Activated naive CD8-positive, alpha-beta T cell treated with anti-CD3 and anti-CD28 coated beads, Interleukin-2, amount 50 U/mL, for 24 hours (primary cell): ENCODE data around the gene HSD17B8.

Experiments used
- ATAC-seq: fragments of 150-1000 bp; cut with Tn5 transposase; one replicate; pipeline ENCODE4 v1.10.0; 2021
- DNase-seq: peaks from one replicate; pipeline ENCODE4 v3.0.0; 2021
- H3K27ac Mint-ChIP-seq: one replicate; pipeline ENCODE4 v1.8.0; 2021; ENCODE audit warnings: mild to moderate bottlenecking, mixed read lengths
- H3K27me3 Mint-ChIP-seq: one replicate; pipeline ENCODE4 v1.8.0; 2021; ENCODE audit warnings: mixed read lengths
- H3K36me3 Mint-ChIP-seq: one replicate; pipeline ENCODE4 v1.8.0; 2021; ENCODE audit warnings: low read depth, mixed read lengths
- H3K4me1 Mint-ChIP-seq: one replicate; pipeline ENCODE4 v1.8.0; 2021; ENCODE audit warnings: mixed read lengths
- H3K4me3 Mint-ChIP-seq: one replicate; pipeline ENCODE4 v1.8.0; 2021; ENCODE audit warnings: mild to moderate bottlenecking, moderate library complexity, mixed read lengths
- H3K9me3 Mint-ChIP-seq: one replicate; pipeline ENCODE4 v1.8.0; 2021; ENCODE audit warnings: mixed read lengths

Gene HSD17B8

GRCh38 chr6:33204415-33205190 is at the start of gene HSD17B8:
HSD17B8 (plus strand) TSS chr6:33204655; CDS start chr6:33204669, 14 bp downstream.
- H3K27ac Mint-ChIP-seq = peak within 1 kb of the TSS; percentile 95
- peaks cover 39% of the 10 kb centered on the region for H3K36me3 Mint-ChIP-seq
- no peaks in the 10 kb centered on the region for H3K9me3 Mint-ChIP-seq
- H3K27me3 Mint-ChIP-seq = no peaks in the 10 kb centered on the region
- peak within 1 kb of the TSS; percentile 87 for H3K4me3 Mint-ChIP-seq
- peaks cover 73% of the 10 kb centered on the region for H3K4me1 Mint-ChIP-seq
- DNase-seq = peak; percentile 97
- ATAC-seq = peak; percentile 50

DNA sequence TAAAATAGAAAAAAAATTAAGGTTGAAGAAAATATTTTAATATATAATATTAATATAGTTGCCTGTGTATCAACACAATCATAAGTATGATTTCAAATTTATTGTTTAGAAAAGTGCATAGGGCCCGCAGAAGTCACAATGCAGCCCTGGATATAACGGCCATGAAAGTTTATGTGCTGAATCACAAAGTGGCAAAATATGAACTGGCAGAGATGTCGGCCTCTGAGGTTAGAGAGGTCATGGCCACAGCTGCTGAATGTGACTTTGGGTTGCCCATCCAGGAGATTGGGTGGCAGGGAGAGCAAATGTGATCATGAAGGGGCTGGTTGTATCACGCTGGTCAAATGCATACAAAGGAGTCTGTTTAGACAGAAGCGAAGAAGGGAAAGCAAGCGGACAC is 47.9 kb upstream of the HSD17B8 start:
- H3K27me3 Mint-ChIP-seq = peaks cover 7% of the 10 kb centered on the region

GRCh38 chr6:33156964-33157363 is 47.5 kb upstream of the HSD17B8 start:
- ATAC-seq (no peak), DNase-seq (no peak)
- Mint-ChIP-seq H3K4me1 (peaks cover 10% of the 10 kb centered on the region), H3K27ac (no peak overlapping the region), H3K4me3 (no peak overlapping the region), H3K9me3 (peaks cover 9% of the 10 kb centered on the region), H3K27me3 (peaks cover 7% of the 10 kb centered on the region), H3K36me3 (no peaks in the 10 kb centered on the region)

More for the DNA sequence above, 47.9 kb upstream of the HSD17B8 start:
- ATAC-seq = no peak
- Mint-ChIP-seq H3K9me3 (peaks cover 13% of the 10 kb centered on the region), H3K4me1 (peaks cover 7% of the 10 kb centered on the region), H3K4me3 (no peak overlapping the region), H3K36me3 (no peaks in the 10 kb centered on the region), H3K27ac (no peak overlapping the region)
- no peak for DNase-seq

DNA sequence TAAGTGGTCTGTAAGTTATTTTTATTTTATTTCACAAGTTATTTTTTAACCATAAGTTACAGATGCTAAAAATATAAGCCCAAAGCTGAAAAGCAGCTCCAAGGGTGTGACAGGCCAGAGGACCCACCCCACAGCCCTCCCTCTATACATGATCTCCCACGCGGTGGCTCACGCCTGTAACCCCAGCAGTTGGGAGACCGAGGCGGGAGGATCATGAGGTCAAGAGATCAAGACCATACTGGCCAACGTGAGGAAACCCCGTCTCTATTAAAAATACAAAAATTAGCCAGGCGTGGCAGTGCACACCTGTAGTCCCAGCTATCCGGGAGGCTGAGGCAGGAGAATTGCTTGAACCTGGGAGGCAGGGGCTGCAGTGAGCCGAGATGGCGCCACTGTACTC is 44.4 kb upstream of the HSD17B8 start:
- DNase-seq = no peak
- H3K27ac Mint-ChIP-seq = no peak overlapping the region
- peaks cover 11% of the 10 kb centered on the region for H3K4me1 Mint-ChIP-seq
- no peaks in the 10 kb centered on the region for H3K9me3 Mint-ChIP-seq
- H3K27me3 Mint-ChIP-seq = no peaks in the 10 kb centered on the region
- no peaks in the 10 kb centered on the region for H3K36me3 Mint-ChIP-seq
- H3K4me3 Mint-ChIP-seq = no peak overlapping the region
- no peak for ATAC-seq

GRCh38 chr6:33160728-33161344 is 43.6 kb upstream of the HSD17B8 start:
- Mint-ChIP-seq H3K4me1 (peaks cover 11% of the 10 kb centered on the region), H3K4me3 (peak overlapping the region; percentile 77), H3K27ac (peak overlapping the region; percentile 82), H3K36me3 (no peaks in the 10 kb centered on the region), H3K9me3 (no peaks in the 10 kb centered on the region), H3K27me3 (no peaks in the 10 kb centered on the region)
- DNase-seq = no peak
- peak; percentile 37 for ATAC-seq

DNA sequence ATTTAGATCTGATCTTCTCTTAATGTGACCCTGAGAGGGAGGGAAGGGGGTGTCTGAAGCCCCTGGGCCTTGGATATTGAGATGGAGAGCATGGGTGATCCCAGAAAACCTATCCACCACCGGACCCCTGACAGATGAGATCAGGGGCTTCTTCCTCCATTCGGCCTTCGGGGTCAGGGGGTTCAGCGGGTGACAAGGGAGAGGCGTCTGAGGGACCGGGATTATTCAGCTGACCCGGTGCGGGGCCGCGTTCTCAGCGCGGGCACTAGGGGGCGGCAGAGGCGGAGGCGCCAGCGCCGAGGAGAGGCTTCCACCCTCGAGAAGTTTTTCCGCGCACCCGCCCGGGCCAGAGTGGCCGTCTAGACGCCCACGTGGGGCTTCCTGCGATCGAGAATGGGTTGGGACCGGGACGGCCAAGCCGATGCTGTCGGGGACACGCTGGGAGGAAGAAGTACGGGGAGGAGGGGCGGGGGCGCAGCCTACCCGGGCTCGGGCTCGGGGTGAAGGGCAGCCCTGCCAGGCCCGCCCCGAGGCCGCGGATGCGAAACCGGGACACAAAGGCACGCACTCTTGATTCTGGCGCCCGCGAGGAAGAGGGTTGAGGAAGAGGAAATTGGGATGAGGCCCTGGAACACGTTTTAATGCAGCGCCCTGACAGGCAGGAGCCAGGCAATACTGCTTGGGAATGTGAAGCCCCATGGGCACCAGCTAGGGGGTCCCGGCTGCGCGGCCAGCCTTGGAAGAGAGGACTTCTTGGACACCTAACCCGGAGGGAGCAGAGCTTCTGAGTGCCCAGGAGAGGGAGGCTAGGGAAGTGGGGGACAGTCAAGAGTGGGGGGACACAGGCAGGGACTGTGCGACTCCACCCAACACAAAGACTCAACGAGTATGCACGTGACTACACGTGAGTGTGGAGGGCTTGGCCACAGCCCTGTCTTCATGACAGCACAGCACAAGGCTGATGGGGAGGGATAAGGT is 42.8 kb upstream of the HSD17B8 start:
- H3K27ac Mint-ChIP-seq = peak overlapping the region; percentile 82
- no peaks in the 10 kb centered on the region for H3K36me3 Mint-ChIP-seq
- H3K4me1 Mint-ChIP-seq = peaks cover 11% of the 10 kb centered on the region
- DNase-seq (peak; percentile 89), ATAC-seq (peak; percentile 85)
- H3K4me3 Mint-ChIP-seq = peak overlapping the region; percentile 77
- H3K27me3 Mint-ChIP-seq = no peaks in the 10 kb centered on the region
- no peaks in the 10 kb centered on the region for H3K9me3 Mint-ChIP-seq

DNA sequence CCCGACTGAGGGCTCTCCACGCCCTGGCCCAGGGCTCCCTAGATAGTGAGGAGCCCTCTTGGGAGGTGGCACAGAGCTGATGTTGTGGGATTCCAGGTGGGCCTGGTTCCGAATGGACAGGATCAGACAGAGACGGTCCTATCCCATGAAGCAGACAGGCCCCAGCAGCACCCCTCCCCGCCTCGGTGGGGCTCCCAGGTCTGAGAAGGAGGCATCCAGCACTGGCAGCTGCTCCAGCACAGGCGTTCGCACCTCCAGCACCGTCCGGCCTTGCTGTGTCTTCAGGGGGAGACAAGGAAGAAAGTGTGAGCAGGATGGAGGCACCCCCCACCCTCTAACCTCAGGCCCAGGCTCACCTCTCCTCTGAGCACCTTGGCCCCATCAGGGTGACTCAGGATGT is 40.9 kb upstream of the HSD17B8 start:
- Mint-ChIP-seq H3K4me1 (peaks cover 11% of the 10 kb centered on the region), H3K27ac (no peak overlapping the region), H3K9me3 (no peaks in the 10 kb centered on the region), H3K27me3 (no peaks in the 10 kb centered on the region), H3K4me3 (no peak overlapping the region), H3K36me3 (no peaks in the 10 kb centered on the region)
- DNase-seq = no peak
- no peak for ATAC-seq

GRCh38 chr6:33164176-33164575 is 40.3 kb upstream of the HSD17B8 start:
- peaks cover 11% of the 10 kb centered on the region for H3K4me1 Mint-ChIP-seq
- H3K27ac Mint-ChIP-seq = no peak overlapping the region
- ATAC-seq = no peak
- H3K4me3 Mint-ChIP-seq = no peak overlapping the region
- no peak for DNase-seq
- no peaks in the 10 kb centered on the region for H3K36me3 Mint-ChIP-seq
- no peaks in the 10 kb centered on the region for H3K9me3 Mint-ChIP-seq
- H3K27me3 Mint-ChIP-seq = no peaks in the 10 kb centered on the region

DNA sequence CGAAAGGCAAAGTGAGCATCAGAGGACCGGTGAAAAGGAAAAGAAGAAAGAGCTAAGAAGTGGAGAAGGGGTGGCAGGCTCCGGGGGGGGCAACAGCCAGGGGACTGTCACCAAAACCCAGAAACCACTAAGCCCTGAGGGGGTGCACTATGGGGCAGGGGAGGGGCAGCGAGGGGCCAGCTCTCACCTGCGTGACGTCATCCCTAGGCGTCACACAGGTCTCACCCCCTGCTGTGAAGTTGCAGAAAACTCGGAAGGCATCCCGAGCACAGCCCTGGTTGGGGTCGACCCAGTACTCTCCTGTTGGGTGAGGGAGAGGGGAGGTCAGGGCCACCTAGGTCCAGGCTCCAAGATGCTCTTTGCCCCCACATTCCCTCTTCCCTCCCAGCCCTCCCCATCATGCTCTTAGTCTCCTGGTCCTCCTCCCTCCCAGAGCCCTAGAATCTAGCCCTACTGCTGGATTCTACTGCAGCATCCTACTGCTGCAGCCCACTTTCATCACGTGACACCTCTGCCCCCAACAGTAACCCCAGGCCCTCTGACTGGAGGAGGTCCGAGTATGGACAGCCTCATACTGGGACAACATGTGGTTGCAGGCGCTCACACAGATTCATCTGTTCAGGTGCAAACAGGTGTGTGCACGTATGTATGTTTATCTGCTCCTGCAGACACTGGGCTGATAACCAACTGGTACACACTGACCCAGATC is 39.6 kb upstream of the HSD17B8 start:
- H3K27me3 Mint-ChIP-seq = no peaks in the 10 kb centered on the region
- H3K4me1 Mint-ChIP-seq = peaks cover 11% of the 10 kb centered on the region
- H3K27ac Mint-ChIP-seq = no peak overlapping the region
- H3K36me3 Mint-ChIP-seq = no peaks in the 10 kb centered on the region
- H3K9me3 Mint-ChIP-seq = no peaks in the 10 kb centered on the region
- DNase-seq (no peak), ATAC-seq (no peak)
- H3K4me3 Mint-ChIP-seq = no peak overlapping the region

- DNase-seq = no peak
- Mint-ChIP-seq H3K4me1 (peaks cover 11% of the 10 kb centered on the region), H3K36me3 (no peaks in the 10 kb centered on the region), H3K27me3 (no peaks in the 10 kb centered on the region), H3K4me3 (no peak overlapping the region), H3K9me3 (no peaks in the 10 kb centered on the region), H3K27ac (no peak overlapping the region)
- ATAC-seq = no peak
These were observed 38.7 kb upstream of the HSD17B8 start for GRCh38 chr6:33165581-33166258.

GRCh38 chr6:33166363-33166762 is 38.1 kb upstream of the HSD17B8 start:
- H3K36me3 Mint-ChIP-seq = no peaks in the 10 kb centered on the region
- H3K4me3 Mint-ChIP-seq = no peak overlapping the region
- no peak for ATAC-seq
- no peak for DNase-seq
- no peaks in the 10 kb centered on the region for H3K27me3 Mint-ChIP-seq
- H3K9me3 Mint-ChIP-seq = no peaks in the 10 kb centered on the region
- H3K4me1 Mint-ChIP-seq = peaks cover 6% of the 10 kb centered on the region
- no peak overlapping the region for H3K27ac Mint-ChIP-seq

- ATAC-seq (no peak), DNase-seq (no peak)
- Mint-ChIP-seq H3K27me3 (no peaks in the 10 kb centered on the region), H3K4me1 (peaks cover 2% of the 10 kb centered on the region), H3K4me3 (no peak overlapping the region), H3K36me3 (no peaks in the 10 kb centered on the region), H3K9me3 (no peaks in the 10 kb centered on the region), H3K27ac (no peak overlapping the region)
These were observed 37.6 kb upstream of the HSD17B8 start for GRCh38 chr6:33166811-33167210.

- DNase-seq (no peak), ATAC-seq (no peak)
- H3K27me3 Mint-ChIP-seq = no peaks in the 10 kb centered on the region
- H3K27ac Mint-ChIP-seq = no peak overlapping the region
- H3K4me1 Mint-ChIP-seq = no peaks in the 10 kb centered on the region
- H3K4me3 Mint-ChIP-seq = no peak overlapping the region
- no peaks in the 10 kb centered on the region for H3K9me3 Mint-ChIP-seq
- H3K36me3 Mint-ChIP-seq = no peaks in the 10 kb centered on the region
These were observed 36.8 kb upstream of the HSD17B8 start for GRCh38 chr6:33167374-33168283.
